Transverse colon (tissue), 3 donors: ENCODE measurements around the gene HIP1R.

Experiments
- EP300 ChIP-seq: sonication (generic); formaldehyde crosslinking; IDR thresholded peaks from one replicate; pipeline ENCODE4 v1.6.1; 2017; ENCODE audit warnings: antibody characterized with exemption, low read depth
- POLR2A ChIP-seq: fragments of 450-650 bp; IDR thresholded peaks from one replicate; pipeline ENCODE4 v1.6.1; 2016; ENCODE audit warnings: antibody characterized with exemption, mild to moderate bottlenecking, moderate library complexity
- TF ChIP-seq, protein P1 (sequence below), 5 experiments: fragments of 200-600 bp in 3 of 5; fragments of 450-650 bp in 2 of 5; sonication (generic) in 3 of 5; IDR thresholded peaks; 1 replicate in 2 of 5; 2 replicates in 3 of 5; pipeline ENCODE4 v1.5.1; 2016 to 2017; ENCODE audit warnings: antibody characterized with exemption in 5 of 5, inconsistent platforms in 3 of 5, mild to moderate bottlenecking in 2 of 5, moderate library complexity in 1 of 5

GRCh38 chr12:122854554-122854953 lies 19.3 kb downstream of the HIP1R start:
- no peak for TF ChIP-seq POLR2A
- TF ChIP-seq, protein P1, sequence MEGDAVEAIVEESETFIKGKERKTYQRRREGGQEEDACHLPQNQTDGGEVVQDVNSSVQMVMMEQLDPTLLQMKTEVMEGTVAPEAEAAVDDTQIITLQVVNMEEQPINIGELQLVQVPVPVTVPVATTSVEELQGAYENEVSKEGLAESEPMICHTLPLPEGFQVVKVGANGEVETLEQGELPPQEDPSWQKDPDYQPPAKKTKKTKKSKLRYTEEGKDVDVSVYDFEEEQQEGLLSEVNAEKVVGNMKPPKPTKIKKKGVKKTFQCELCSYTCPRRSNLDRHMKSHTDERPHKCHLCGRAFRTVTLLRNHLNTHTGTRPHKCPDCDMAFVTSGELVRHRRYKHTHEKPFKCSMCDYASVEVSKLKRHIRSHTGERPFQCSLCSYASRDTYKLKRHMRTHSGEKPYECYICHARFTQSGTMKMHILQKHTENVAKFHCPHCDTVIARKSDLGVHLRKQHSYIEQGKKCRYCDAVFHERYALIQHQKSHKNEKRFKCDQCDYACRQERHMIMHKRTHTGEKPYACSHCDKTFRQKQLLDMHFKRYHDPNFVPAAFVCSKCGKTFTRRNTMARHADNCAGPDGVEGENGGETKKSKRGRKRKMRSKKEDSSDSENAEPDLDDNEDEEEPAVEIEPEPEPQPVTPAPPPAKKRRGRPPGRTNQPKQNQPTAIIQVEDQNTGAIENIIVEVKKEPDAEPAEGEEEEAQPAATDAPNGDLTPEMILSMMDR (IDR thresholded peaks at IDR 0.05), result no peak
- TF ChIP-seq EP300, result no peak
